Panc1 (cell line): ENCODE results near the gene SLC22A23. TPM values are rescaled to one million over a fixed set of nuclear protein-coding genes. Genes with fewer than 3 reads are reported as not detected.

ENCODE experiments used
- ATAC-seq: fragments of 200-7000 bp; cut with Tn5 transposase; 2 replicates; pipeline ENCODE4 v1.9.1; 2020; ENCODE audit warnings: mild to moderate bottlenecking, moderate library complexity
- BruUV-seq: library from RNA; stranded (reverse); fragments of 400-500 nt; replicated peaks from 2 replicates; lab custom pipeline; 2021; lab: Mats Ljungman, UMichigan
- CTCF ChIA-PET: fragments of 300-600 bp; sonication (Branson Sonifier 250); formaldehyde crosslinking; loops from one replicate; lab custom pipeline; 2022; ENCODE audit warnings: antibody characterized with exemption; lab: Charles Lee
- POLR2A ChIA-PET: fragments of 300-600 bp; sonication (Branson Sonifier 250); formaldehyde crosslinking; loops from one replicate; lab custom pipeline; 2022; ENCODE audit warnings: antibody characterized with exemption; lab: Charles Lee
- DNase-seq: peaks from one replicate; pipeline ENCODE4 v3.0.0-alpha.2; 2010; ENCODE audit warnings: low read depth, low spot score
- H3K27ac ChIP-seq: 2 replicates; pipeline ENCODE4 v1.5.1; 2011; ENCODE audit warnings: mild to moderate bottlenecking, low read length, inconsistent platforms
- H3K27me3 ChIP-seq: fragments of 200-500 bp; sonication (Bioruptor generic); 2 replicates; pipeline ENCODE4 v1.6.0; 2014; ENCODE audit warnings: low read length, inconsistent platforms; ENCODE audit not compliant: control insufficient read depth, insufficient read depth
- H3K36me3 ChIP-seq: fragments of 200-500 bp; sonication (Bioruptor generic); 2 replicates; pipeline ENCODE4 v1.5.1; 2014; ENCODE audit warnings: inconsistent platforms, mild to moderate bottlenecking, low read length, moderate library complexity; ENCODE audit not compliant: control insufficient read depth, insufficient read depth
- H3K4me1 ChIP-seq: 2 replicates; pipeline ENCODE4 v1.5.1; 2011; ENCODE audit warnings: inconsistent platforms, mild to moderate bottlenecking, low read length, moderate library complexity; ENCODE audit not compliant: control insufficient read depth, insufficient read depth
- H3K4me3 ChIP-seq, 2 experiments: 2 replicates each; pipeline ENCODE4 v1.5.1; 2011 to 2012; ENCODE audit warnings: low read depth in 2 of 2, low read length in 2 of 2, mild to moderate bottlenecking in 2 of 2, inconsistent platforms in 1 of 2, moderate library complexity in 1 of 2
- H3K9me3 ChIP-seq: fragments of 200-500 bp; sonication (Bioruptor generic); 2 replicates; pipeline ENCODE4 v1.5.1; 2014; ENCODE audit warnings: low read depth, mild to moderate bottlenecking, inconsistent platforms, low read length, moderate library complexity; ENCODE audit not compliant: control insufficient read depth, insufficient read depth
- CTCF ChIP-seq: fragments of 450-650 bp; IDR thresholded peaks from 2 replicates; pipeline ENCODE4 v1.5.1; 2017; ENCODE audit warnings: mild to moderate bottlenecking
- POLR2AphosphoS5 ChIP-seq: IDR thresholded peaks from 2 replicates; pipeline ENCODE4 v1.6.1; 2012; ENCODE audit warnings: mild to moderate bottlenecking, low read depth, low read length, moderate library complexity
- SIN3A ChIP-seq: IDR thresholded peaks from 2 replicates; pipeline ENCODE4 v1.6.1; 2012; ENCODE audit warnings: low read depth, mild to moderate bottlenecking, low read length, moderate library complexity, borderline replicate concordance; ENCODE audit not compliant: insufficient read depth
- TCF7L2 ChIP-seq: IDR thresholded peaks from 2 replicates; pipeline ENCODE4 v1.6.1; 2011; ENCODE audit warnings: mild to moderate bottlenecking, low read depth, low read length, inconsistent platforms
- in situ Hi-C: cut with HindIII; loops from 2 replicates; pipeline ENCODE4 v1.10.0; 2016; ENCODE audit warnings: low sequenced_read_pairs, low pct_unique_long_range_greater_than_20kb
- intact Hi-C: fragments of 100-400 bp; cut with micrococcal nuclease; formaldehyde crosslinking; loops from one replicate; pipeline ENCODE4 v1.10.0; 2022; ENCODE audit not compliant: unreplicated experiment
- total RNA-seq: library from RNA; stranded (reverse); gene quantifications from one replicate; pipeline ENCODE4 v1.2.1, GENCODE V29; 2021; ENCODE audit not compliant: unreplicated experiment
- TF ChIP-seq, protein P1 (sequence below), 2 experiments: IDR thresholded peaks; 2 replicates each; pipeline ENCODE4 v1.6.1; 2011 to 2012; ENCODE audit warnings: low read depth in 2 of 2, control low read depth in 1 of 2, low read length in 1 of 2, mild to moderate bottlenecking in 1 of 2, moderate library complexity in 1 of 2; ENCODE audit not compliant: insufficient read depth in 1 of 2

The SLC22A23 gene
- total RNA-seq, 1 experiment from 2014 or later, result 4.5 TPM

- BruUV-seq, result no TSS peak
- H3K4me3 ChIP-seq, result no peak overlapping the region
- no peak for TF ChIP-seq SIN3A
- no peak for TF ChIP-seq POLR2AphosphoS5
- TF ChIP-seq, protein P1, sequence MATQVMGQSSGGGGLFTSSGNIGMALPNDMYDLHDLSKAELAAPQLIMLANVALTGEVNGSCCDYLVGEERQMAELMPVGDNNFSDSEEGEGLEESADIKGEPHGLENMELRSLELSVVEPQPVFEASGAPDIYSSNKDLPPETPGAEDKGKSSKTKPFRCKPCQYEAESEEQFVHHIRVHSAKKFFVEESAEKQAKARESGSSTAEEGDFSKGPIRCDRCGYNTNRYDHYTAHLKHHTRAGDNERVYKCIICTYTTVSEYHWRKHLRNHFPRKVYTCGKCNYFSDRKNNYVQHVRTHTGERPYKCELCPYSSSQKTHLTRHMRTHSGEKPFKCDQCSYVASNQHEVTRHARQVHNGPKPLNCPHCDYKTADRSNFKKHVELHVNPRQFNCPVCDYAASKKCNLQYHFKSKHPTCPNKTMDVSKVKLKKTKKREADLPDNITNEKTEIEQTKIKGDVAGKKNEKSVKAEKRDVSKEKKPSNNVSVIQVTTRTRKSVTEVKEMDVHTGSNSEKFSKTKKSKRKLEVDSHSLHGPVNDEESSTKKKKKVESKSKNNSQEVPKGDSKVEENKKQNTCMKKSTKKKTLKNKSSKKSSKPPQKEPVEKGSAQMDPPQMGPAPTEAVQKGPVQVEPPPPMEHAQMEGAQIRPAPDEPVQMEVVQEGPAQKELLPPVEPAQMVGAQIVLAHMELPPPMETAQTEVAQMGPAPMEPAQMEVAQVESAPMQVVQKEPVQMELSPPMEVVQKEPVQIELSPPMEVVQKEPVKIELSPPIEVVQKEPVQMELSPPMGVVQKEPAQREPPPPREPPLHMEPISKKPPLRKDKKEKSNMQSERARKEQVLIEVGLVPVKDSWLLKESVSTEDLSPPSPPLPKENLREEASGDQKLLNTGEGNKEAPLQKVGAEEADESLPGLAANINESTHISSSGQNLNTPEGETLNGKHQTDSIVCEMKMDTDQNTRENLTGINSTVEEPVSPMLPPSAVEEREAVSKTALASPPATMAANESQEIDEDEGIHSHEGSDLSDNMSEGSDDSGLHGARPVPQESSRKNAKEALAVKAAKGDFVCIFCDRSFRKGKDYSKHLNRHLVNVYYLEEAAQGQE (IDR thresholded peaks at IDR 0.05; ENCODE audit: insufficient read depth in 1 of 2, low read depth in 2 of 2, low read length in 1 of 2), result no peak
- TF ChIP-seq CTCF, result no peak
- no peak for TF ChIP-seq TCF7L2
- no peak overlapping the region for H3K27ac ChIP-seq
- POLR2A ChIA-PET, result interaction anchor here (0.6 kb wide), 1 partner anchor 345 kb away, joined by 8 read pairs; no protein-coding TSS in a partner anchor
- H3K4me1 ChIP-seq, result peaks cover 7% of the 10 kb centered on the region
- no peaks in the 10 kb centered on the region for H3K9me3 ChIP-seq
- DNase-seq (no peak), ATAC-seq (no peak)
- CTCF ChIA-PET, result no interaction called here
- no peaks in the 10 kb centered on the region for H3K36me3 ChIP-seq
- intact Hi-C loops, result no loop called here
- in situ Hi-C loops, result no loop called here
- H3K27me3 ChIP-seq, result no peaks in the 10 kb centered on the region
Observed at GRCh38 chr6:3351105-3351676, 105.7 kb downstream of the SLC22A23 start.

- TF ChIP-seq CTCF (no peak), SIN3A (no peak)
Observed at GRCh38 chr6:3350252-3350796, 106.5 kb downstream of the SLC22A23 start.

More at GRCh38 chr6:3350252-3350796, 106.5 kb downstream of the SLC22A23 start:
- POLR2A ChIA-PET, result no interaction called here
- CTCF ChIA-PET, result no interaction called here
- Histone ChIP-seq H3K4me1 (peaks cover 3% of the 10 kb centered on the region; the same call in 1 of the 2 replicates), H3K4me3 (no peak overlapping the region), H3K36me3 (no peaks in the 10 kb centered on the region), H3K9me3 (no peaks in the 10 kb centered on the region), H3K27me3 (no peaks in the 10 kb centered on the region), H3K27ac (no peak overlapping the region)
- in situ Hi-C loops, result no loop called here
- intact Hi-C loops, result no loop called here
- BruUV-seq, result no TSS peak
- ATAC-seq (no peak), DNase-seq (no peak)
